T-helper 17 cell (primary cell): ENCODE results near the gene EDIL3. TPM values are rescaled to one million over a fixed set of nuclear protein-coding genes. Genes with fewer than 3 reads are reported as not detected.

ENCODE experiments used
- ATAC-seq: fragments of 150-1000 bp; cut with Tn5 transposase; 2 replicates; pipeline ENCODE4 v1.10.0; 2021; ENCODE audit warnings: mild to moderate bottlenecking, moderate library complexity
- DNase-seq, 3 donors: peaks; one replicate each; pipeline versions ENCODE4 v3.0.0 to v3.0.0-alpha.2; 2020 to 2021
- H3K9me3 ChIP-seq: one replicate; pipeline ENCODE4 v1.7.0; 2013; ENCODE audit warnings: low read length, mild to moderate bottlenecking; ENCODE audit not compliant: control insufficient read depth, poor library complexity, severe bottlenecking
- H3K27ac Mint-ChIP-seq: one replicate; pipeline ENCODE4 v1.8.0; 2022; ENCODE audit warnings: mild to moderate bottlenecking, moderate library complexity, mixed read lengths
- H3K27me3 Mint-ChIP-seq: one replicate; pipeline ENCODE4 v1.8.0; 2022; ENCODE audit warnings: mixed read lengths
- H3K36me3 Mint-ChIP-seq: one replicate; pipeline ENCODE4 v1.8.0; 2022; ENCODE audit warnings: low read depth, mixed read lengths
- H3K4me1 Mint-ChIP-seq: one replicate; pipeline ENCODE4 v1.8.0; 2022; ENCODE audit warnings: mild to moderate bottlenecking, mixed read lengths
- H3K4me3 Mint-ChIP-seq: one replicate; pipeline ENCODE4 v1.8.0; 2022; ENCODE audit warnings: mild to moderate bottlenecking, moderate library complexity, mixed read lengths
- total RNA-seq, 4 donors: library from RNA in 2 of 4; stranded (reverse) in 2 of 4; gene quantifications; one replicate each; pipeline ENCODE4 v1.2.3 and lab custom pipeline; 2022 to 2026

EDIL3 gene
- total RNA-seq, 2 donors from 2014 or later: not detected

- Mint-ChIP-seq H3K4me1 (no peaks in the 10 kb centered on the region), H3K4me3 (no peak overlapping the region), H3K27ac (no peak overlapping the region), H3K36me3 (no peaks in the 10 kb centered on the region), H3K27me3 (no peaks in the 10 kb centered on the region)
- DNase-seq (no peak), ATAC-seq (no peak)
- no peaks in the 10 kb centered on the region for H3K9me3 ChIP-seq
Observed at GRCh38 chr5:84257061-84257460, 127.6 kb downstream of the EDIL3 start.

GRCh38 chr5:84255315-84255714, 129.4 kb downstream of the EDIL3 start:
- H3K36me3 Mint-ChIP-seq: no peaks in the 10 kb centered on the region
- no peak for ATAC-seq
- H3K4me1 Mint-ChIP-seq: no peaks in the 10 kb centered on the region
- H3K27me3 Mint-ChIP-seq: no peaks in the 10 kb centered on the region
- no peaks in the 10 kb centered on the region for H3K9me3 ChIP-seq
- no peak for DNase-seq
- no peak overlapping the region for H3K4me3 Mint-ChIP-seq
- no peak overlapping the region for H3K27ac Mint-ChIP-seq

DNA sequence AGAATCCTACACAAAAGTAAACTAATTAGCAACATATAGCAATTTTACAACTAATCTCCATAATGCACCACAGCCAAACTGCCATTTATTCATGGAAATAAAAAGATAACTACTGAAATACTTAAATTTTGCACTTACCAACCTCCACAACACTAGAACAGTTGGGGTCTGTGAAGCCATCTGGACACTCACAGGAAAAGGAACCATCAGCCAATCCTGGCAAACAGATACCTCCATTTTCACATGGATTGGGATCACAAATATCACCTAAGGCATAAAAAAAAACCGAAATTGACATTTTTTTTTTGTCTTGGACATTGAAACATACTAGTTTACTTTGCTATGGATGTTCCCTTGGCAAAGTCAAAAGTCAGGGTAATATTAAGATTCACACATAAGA, 130.7 kb downstream of the EDIL3 start:
- DNase-seq (no peak), ATAC-seq (no peak)
- no peaks in the 10 kb centered on the region for H3K27me3 Mint-ChIP-seq
- no peaks in the 10 kb centered on the region for H3K9me3 ChIP-seq
- no peaks in the 10 kb centered on the region for H3K36me3 Mint-ChIP-seq
- H3K4me1 Mint-ChIP-seq: no peaks in the 10 kb centered on the region
- H3K27ac Mint-ChIP-seq: no peak overlapping the region
- no peak overlapping the region for H3K4me3 Mint-ChIP-seq

DNA sequence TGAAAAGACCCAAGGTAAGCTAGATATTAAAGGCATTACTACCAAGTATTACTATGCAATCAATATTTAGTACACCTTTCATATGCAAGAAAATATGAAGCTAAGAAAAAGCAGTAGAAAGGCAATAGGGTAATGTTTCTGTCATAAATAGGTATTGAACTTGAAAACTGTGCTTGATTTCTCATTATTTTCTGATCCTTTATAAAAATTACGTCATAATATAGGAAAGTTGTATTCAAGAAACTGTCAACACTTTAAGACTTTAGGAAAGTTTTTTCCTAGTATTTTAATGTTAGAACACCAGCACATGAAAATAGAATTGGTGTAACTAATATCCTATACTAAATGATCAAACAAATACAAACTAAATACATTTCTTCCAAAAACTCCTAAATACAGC, 133.2 kb downstream of the EDIL3 start:
- Mint-ChIP-seq H3K4me3 (no peak overlapping the region), H3K4me1 (no peaks in the 10 kb centered on the region), H3K27ac (no peak overlapping the region), H3K27me3 (no peaks in the 10 kb centered on the region), H3K36me3 (no peaks in the 10 kb centered on the region)
- ATAC-seq (no peak), DNase-seq (no peak)
- H3K9me3 ChIP-seq: no peaks in the 10 kb centered on the region

- Mint-ChIP-seq H3K27ac (no peak overlapping the region), H3K36me3 (no peaks in the 10 kb centered on the region), H3K27me3 (no peaks in the 10 kb centered on the region), H3K4me3 (no peak overlapping the region), H3K4me1 (no peaks in the 10 kb centered on the region)
- DNase-seq (no peak), ATAC-seq (no peak)
- no peaks in the 10 kb centered on the region for H3K9me3 ChIP-seq
Observed at GRCh38 chr5:84249918-84250630, 134.6 kb downstream of the EDIL3 start.

- H3K4me1 Mint-ChIP-seq: no peaks in the 10 kb centered on the region
- no peak for DNase-seq
- no peak overlapping the region for H3K27ac Mint-ChIP-seq
- H3K27me3 Mint-ChIP-seq: no peaks in the 10 kb centered on the region
- H3K36me3 Mint-ChIP-seq: no peaks in the 10 kb centered on the region
- H3K9me3 ChIP-seq: no peaks in the 10 kb centered on the region
- no peak for ATAC-seq
- H3K4me3 Mint-ChIP-seq: no peak overlapping the region
Observed at GRCh38 chr5:84248013-84248412, 136.7 kb downstream of the EDIL3 start.

DNA sequence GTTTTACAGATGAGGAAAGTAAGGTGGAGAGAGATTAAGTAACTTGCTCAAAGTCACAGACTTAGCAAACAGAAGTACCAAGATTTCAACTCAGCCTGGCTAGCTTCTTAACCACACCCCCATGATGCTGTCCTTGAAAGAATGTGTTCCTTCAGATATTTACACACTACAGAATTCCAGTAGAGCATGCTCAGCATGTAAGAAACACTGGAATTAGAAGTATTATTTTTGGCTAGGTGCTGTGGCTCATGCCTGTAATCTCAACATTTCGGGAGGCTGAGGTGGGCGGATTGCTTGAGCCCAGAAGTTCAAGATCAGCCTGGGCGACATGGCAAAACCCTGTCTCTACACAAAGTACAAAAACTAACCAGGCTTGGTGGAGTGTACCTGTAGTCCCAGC, 142.4 kb downstream of the EDIL3 start:
- H3K27me3 Mint-ChIP-seq: no peaks in the 10 kb centered on the region
- no peaks in the 10 kb centered on the region for H3K4me1 Mint-ChIP-seq
- no peak overlapping the region for H3K4me3 Mint-ChIP-seq
- DNase-seq: no peak
- H3K9me3 ChIP-seq: no peaks in the 10 kb centered on the region
- ATAC-seq: no peak
- no peak overlapping the region for H3K27ac Mint-ChIP-seq
- H3K36me3 Mint-ChIP-seq: no peaks in the 10 kb centered on the region

DNA sequence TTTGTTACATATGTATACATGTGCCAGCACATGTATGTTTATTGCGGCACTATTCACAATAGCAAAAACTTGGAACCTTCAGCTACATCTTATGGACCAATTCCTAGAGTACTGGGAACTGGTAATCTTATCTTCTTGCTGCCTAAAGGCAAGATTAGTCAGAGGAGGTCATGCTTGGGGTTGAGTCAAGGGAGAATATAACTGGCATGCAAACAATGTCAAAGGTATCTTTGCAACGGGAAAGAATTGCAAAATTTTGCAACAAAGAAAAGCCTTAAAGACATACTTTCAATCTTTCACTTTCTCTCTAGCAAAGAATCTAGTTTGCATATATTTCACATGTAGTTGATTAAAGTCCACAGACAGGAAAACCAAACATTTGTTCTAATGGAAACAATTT, 145.2 kb downstream of the EDIL3 start:
- Mint-ChIP-seq H3K27me3 (no peaks in the 10 kb centered on the region), H3K36me3 (no peaks in the 10 kb centered on the region), H3K4me3 (no peak overlapping the region), H3K27ac (no peak overlapping the region), H3K4me1 (no peaks in the 10 kb centered on the region)
- ATAC-seq (no peak), DNase-seq (no peak)
- H3K9me3 ChIP-seq: no peaks in the 10 kb centered on the region

GRCh38 chr5:84237126-84237525, 147.6 kb downstream of the EDIL3 start:
- no peak for DNase-seq
- Mint-ChIP-seq H3K4me1 (no peaks in the 10 kb centered on the region), H3K36me3 (no peaks in the 10 kb centered on the region), H3K27me3 (no peaks in the 10 kb centered on the region), H3K4me3 (no peak overlapping the region), H3K27ac (no peak overlapping the region)
- H3K9me3 ChIP-seq: no peaks in the 10 kb centered on the region
- ATAC-seq: no peak

DNA sequence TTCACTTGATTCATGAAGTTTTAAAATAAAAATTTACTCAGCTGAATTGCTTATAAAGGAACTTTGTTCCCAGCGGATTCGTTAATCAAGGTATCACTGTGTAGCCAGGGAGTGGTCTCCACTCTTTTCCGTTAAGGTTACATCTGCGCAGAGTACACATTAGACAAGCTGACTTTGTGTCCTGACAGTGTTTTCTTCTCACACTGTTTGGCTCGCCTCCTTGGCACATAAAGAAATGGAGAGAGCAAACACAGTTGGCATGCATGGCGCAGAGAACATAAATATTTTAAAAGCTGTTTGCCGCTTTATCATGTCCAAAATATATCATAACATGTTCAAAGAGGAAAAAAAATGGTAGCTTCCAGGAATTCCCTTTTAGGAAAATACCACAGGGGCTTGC, 153.2 kb downstream of the EDIL3 start:
- no peak for ATAC-seq

GRCh38 chr5:84229045-84229444, 155.6 kb downstream of the EDIL3 start:
- no peak for DNase-seq
- Mint-ChIP-seq H3K4me1 (no peaks in the 10 kb centered on the region), H3K27ac (no peak overlapping the region), H3K4me3 (no peak overlapping the region), H3K27me3 (no peaks in the 10 kb centered on the region), H3K36me3 (no peaks in the 10 kb centered on the region)
- H3K9me3 ChIP-seq: no peaks in the 10 kb centered on the region
- ATAC-seq: no peak

More for the DNA sequence above, 153.2 kb downstream of the EDIL3 start:
- Mint-ChIP-seq H3K36me3 (no peaks in the 10 kb centered on the region), H3K27me3 (no peaks in the 10 kb centered on the region), H3K4me1 (no peaks in the 10 kb centered on the region), H3K27ac (no peak overlapping the region), H3K4me3 (no peak overlapping the region)
- DNase-seq: no peak
- no peaks in the 10 kb centered on the region for H3K9me3 ChIP-seq

GRCh38 chr5:84228266-84228665, 156.4 kb downstream of the EDIL3 start:
- no peak overlapping the region for H3K27ac Mint-ChIP-seq
- no peak overlapping the region for H3K4me3 Mint-ChIP-seq
- H3K9me3 ChIP-seq: no peaks in the 10 kb centered on the region
- DNase-seq: no peak
- H3K36me3 Mint-ChIP-seq: no peaks in the 10 kb centered on the region
- no peaks in the 10 kb centered on the region for H3K4me1 Mint-ChIP-seq
- no peak for ATAC-seq
- no peaks in the 10 kb centered on the region for H3K27me3 Mint-ChIP-seq

GRCh38 chr5:84227236-84227635, 157.4 kb downstream of the EDIL3 start:
- H3K27me3 Mint-ChIP-seq: no peaks in the 10 kb centered on the region
- H3K27ac Mint-ChIP-seq: no peak overlapping the region
- no peak for ATAC-seq
- H3K4me3 Mint-ChIP-seq: no peak overlapping the region
- H3K9me3 ChIP-seq: no peaks in the 10 kb centered on the region
- DNase-seq: no peak
- no peaks in the 10 kb centered on the region for H3K36me3 Mint-ChIP-seq
- H3K4me1 Mint-ChIP-seq: no peaks in the 10 kb centered on the region

DNA sequence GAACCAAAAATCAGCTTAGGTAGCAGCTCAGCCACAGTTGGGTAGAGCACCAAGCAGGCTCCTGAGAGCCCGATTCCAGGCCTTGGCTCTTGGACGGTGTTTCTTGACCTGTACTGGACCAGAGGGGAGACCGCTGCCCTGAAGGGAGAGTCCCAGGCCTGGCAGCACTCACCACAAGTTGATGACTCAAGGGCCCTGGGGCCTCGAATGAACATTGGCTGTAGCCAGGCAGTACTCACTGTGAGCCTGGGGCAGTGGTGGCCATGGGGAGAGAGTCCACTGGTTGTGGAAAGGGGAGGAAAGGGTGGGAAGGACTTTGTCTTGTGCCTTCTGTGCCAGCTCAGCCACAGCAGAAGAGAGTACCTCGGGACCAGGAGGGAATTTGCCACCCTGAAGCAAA, 166.1 kb downstream of the EDIL3 start:
- DNase-seq (no peak), ATAC-seq (no peak)
- Mint-ChIP-seq H3K4me3 (no peak overlapping the region), H3K27me3 (no peaks in the 10 kb centered on the region), H3K4me1 (no peaks in the 10 kb centered on the region), H3K36me3 (no peaks in the 10 kb centered on the region), H3K27ac (no peak overlapping the region)
- H3K9me3 ChIP-seq: no peaks in the 10 kb centered on the region
